Skeletal muscle cell (primary cell): ENCODE data around the gene WFS1.

Source experiments
- DNase-seq: peaks from one replicate; pipeline ENCODE4 v3.0.0-alpha.2; 2010; ENCODE audit warnings: low read depth
- H3K4me3 ChIP-seq: 2 replicates; pipeline ENCODE4 v1.5.1; 2011; ENCODE audit warnings: low read depth, mild to moderate bottlenecking, control low read depth, low read length, moderate library complexity

Gene WFS1

GRCh38 chr4:6331018-6331417, 61.4 kb downstream of the WFS1 start:
- DNase-seq = no peak
- H3K4me3 ChIP-seq = no peak overlapping the region

- H3K4me3 ChIP-seq = no peak overlapping the region
- DNase-seq = no peak
Observed at GRCh38 chr4:6331468-6331867, 61.8 kb downstream of the WFS1 start.

GRCh38 chr4:6332042-6332668, 62.5 kb downstream of the WFS1 start:
- no peak for DNase-seq
- H3K4me3 ChIP-seq = no peak overlapping the region

GRCh38 chr4:6332669-6333050, 63.0 kb downstream of the WFS1 start:
- no peak overlapping the region for H3K4me3 ChIP-seq
- no peak for DNase-seq

GRCh38 chr4:6333301-6334202, 63.9 kb downstream of the WFS1 start:
- H3K4me3 ChIP-seq = no peak overlapping the region
- no peak for DNase-seq

GRCh38 chr4:6334203-6334887, 64.7 kb downstream of the WFS1 start:
- no peak overlapping the region for H3K4me3 ChIP-seq
- DNase-seq = no peak

- no peak for DNase-seq
- no peak overlapping the region for H3K4me3 ChIP-seq
Observed at GRCh38 chr4:6335040-6335590, 65.5 kb downstream of the WFS1 start.

GRCh38 chr4:6336166-6336565, 66.5 kb downstream of the WFS1 start:
- no peak overlapping the region for H3K4me3 ChIP-seq
- DNase-seq = no peak

GRCh38 chr4:6337331-6337935, 67.8 kb downstream of the WFS1 start:
- DNase-seq = no peak
- H3K4me3 ChIP-seq = no peak overlapping the region

GRCh38 chr4:6338175-6338950, 68.7 kb downstream of the WFS1 start:
- H3K4me3 ChIP-seq = no peak overlapping the region
- DNase-seq = no peak

- no peak overlapping the region for H3K4me3 ChIP-seq
- DNase-seq = no peak
Observed at GRCh38 chr4:6338951-6339817, 69.5 kb downstream of the WFS1 start.

GRCh38 chr4:6339818-6340445, 70.3 kb downstream of the WFS1 start:
- no peak overlapping the region for H3K4me3 ChIP-seq
- DNase-seq = no peak

GRCh38 chr4:6340446-6341015, 70.9 kb downstream of the WFS1 start:
- no peak overlapping the region for H3K4me3 ChIP-seq
- DNase-seq = no peak

GRCh38 chr4:6341696-6342095, 72.0 kb downstream of the WFS1 start:
- DNase-seq = no peak
- no peak overlapping the region for H3K4me3 ChIP-seq

GRCh38 chr4:6342530-6343293, 73.1 kb downstream of the WFS1 start:
- peak; percentile 3 for DNase-seq
- H3K4me3 ChIP-seq = no peak overlapping the region

GRCh38 chr4:6343939-6344408, 74.3 kb downstream of the WFS1 start:
- no peak overlapping the region for H3K4me3 ChIP-seq
- peak; percentile 53 for DNase-seq
